Epithelial cell of prostate (primary cell): ENCODE results near the gene MPRIP.

ENCODE experiments used
- DNase-seq: peaks from one replicate; pipeline ENCODE4 v3.0.0-alpha.2; 2011; ENCODE audit warnings: low read depth, low spot score
- H3K27ac ChIP-seq: fragments of 450-650 bp; 2 replicates; pipeline ENCODE4 v1.5.1; 2017; ENCODE audit warnings: mild to moderate bottlenecking

MPRIP gene

DNA sequence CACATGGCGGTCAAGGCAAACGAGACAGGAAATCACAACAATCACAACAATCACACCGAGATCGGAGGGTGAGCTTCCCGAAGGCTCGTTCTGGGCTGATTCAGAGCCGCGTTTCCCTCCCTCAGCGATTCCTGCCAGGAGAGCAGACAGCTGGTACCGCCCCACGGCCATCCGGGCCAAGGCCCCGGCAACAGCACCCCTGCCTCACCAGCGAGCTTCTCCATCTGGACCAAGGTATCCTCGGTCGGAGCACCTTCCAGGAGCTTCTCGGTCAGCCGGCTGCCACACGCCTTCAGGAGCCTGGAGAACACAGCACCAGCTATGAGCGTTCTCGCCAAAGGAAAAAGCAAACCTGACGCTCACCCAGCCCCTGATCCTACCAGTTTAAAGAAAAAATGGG, 179.1 kb downstream of the MPRIP start:
- no peak overlapping the region for H3K27ac ChIP-seq
- no peak for DNase-seq

DNA sequence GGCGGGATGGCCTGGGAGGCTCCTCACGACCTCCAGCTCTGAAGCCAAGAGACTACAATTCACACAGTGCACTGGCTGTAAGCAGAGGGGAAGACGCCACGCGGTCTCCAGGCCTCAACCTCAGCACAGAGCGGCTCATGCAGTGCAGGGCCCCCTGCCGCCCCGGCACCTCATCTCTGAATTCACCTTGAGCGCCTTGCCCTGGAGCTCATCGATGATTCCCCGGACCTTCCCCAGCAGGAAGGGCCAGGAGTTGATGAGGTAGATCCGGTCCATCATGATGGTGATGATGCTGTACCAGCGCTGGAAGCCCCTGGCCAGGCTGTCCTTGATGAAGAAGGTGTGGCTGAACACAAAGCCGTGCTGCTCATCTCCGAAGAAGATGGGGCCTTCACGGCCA, 181.5 kb downstream of the MPRIP start:
- DNase-seq = no peak
- no peak overlapping the region for H3K27ac ChIP-seq

DNA sequence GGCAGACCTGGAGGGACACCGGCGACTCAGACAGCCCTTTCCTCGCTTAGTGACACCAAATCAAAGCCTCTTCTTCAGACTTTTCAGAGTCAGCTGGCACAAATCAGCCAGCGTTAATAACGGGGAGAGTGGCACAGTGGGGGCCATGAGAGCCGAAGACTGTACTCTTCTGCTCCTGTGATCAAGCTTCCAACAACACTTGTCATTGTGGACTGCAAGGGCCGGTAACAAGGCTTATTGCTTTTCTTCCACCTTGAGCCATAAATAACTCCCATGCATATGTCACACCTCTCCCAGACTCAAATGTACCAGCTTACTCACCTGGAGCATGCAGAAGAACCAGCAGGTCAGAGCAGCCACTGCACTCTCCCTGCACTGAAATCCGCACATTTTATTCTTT, 181.9 kb downstream of the MPRIP start:
- DNase-seq = no peak
- H3K27ac ChIP-seq = no peak overlapping the region

GRCh38 chr17:17225901-17226300, 183.6 kb downstream of the MPRIP start:
- H3K27ac ChIP-seq = no peak overlapping the region
- no peak for DNase-seq

- no peak for DNase-seq
- no peak overlapping the region for H3K27ac ChIP-seq
Measured at GRCh38 chr17:17226451-17227265, 184.4 kb downstream of the MPRIP start.

GRCh38 chr17:17227608-17228520, 185.6 kb downstream of the MPRIP start:
- no peak overlapping the region for H3K27ac ChIP-seq

DNA sequence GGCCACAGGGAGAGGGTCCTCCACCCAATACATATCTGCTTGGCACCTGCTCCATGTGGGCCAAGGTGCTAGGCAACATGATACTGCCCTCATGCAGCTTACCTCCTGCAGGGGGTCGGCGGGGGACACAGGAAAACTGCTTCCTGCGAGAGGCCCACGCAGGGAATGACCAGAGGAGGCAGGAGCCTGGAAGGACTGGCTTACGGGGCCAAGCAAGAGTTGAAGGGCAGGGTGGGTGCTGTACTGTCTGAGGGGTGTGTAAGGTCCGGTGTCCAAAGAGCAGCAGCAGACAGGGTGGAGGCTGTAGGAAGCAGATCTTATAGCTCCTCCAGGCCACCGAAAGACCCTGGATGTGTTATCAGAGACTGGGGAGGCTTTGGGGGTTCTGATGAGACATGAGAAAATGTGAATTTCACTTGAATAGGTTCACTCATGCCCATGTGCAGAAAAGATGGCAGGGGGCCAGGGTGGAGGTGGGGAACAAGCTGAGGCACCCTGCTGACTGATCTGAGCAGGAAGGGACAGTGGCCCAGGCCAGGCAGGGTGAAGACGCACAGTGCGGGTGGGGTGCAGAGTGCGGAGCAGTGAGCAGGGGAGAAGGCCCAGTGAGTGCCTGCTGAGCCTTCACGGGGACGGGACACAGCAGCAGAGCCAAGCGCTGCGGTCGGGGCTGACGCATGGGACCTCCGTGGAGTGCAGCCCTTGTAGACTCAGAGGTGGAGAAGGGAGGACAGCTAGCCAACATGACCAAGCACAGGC, 186.4 kb downstream of the MPRIP start:
- DNase-seq = no peak
- no peak overlapping the region for H3K27ac ChIP-seq

More at GRCh38 chr17:17227608-17228520, 185.6 kb downstream of the MPRIP start:
- DNase-seq = no peak

DNA sequence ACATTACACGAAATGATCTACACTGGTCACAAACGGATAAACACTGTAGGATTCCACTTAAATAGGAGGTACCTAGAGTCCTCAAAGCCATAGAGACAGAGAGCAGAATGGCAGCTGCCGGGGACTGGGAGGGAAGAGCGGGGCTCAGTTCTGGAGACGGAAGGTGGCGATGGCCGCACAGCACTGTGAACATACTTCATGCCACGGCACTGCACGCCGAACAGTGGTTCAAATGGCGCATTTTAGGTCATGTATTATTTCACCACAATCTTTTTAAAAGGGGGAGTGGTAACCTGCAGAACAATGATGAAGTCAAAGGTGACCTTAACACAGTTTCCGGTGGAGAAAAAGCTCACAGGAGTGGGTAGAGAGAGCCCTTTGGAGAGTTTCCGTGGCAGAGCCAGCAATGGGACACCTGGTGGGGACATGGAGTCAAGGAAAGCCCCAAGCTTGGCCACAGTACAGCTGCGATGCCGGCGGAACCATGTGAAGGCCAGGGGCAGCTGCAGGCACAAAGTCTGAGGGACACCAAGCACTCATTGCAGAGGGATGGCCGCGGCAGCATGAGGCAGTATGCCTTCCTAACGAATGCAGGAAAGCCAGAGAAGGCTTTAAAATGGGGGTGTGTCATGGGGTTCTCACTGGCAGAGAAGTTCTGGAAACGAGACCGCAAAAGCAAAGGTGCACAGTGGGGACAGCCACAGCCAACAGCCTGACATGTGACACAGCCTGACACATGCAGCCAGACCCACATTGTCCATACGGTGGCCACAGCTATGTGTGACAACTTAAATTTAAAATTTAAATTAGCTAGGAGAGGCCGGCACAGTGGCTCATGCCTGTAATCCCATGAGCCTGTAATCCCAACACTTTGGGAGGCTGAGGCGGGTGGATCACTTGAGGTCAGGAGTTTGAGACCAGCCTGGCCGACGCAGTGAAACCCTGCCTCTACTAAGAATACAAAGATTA, 187.4 kb downstream of the MPRIP start:
- no peak for DNase-seq

GRCh38 chr17:17231621-17232302, 189.5 kb downstream of the MPRIP start:
- no peak for DNase-seq
- H3K27ac ChIP-seq = no peak overlapping the region

More for the DNA sequence above, 187.4 kb downstream of the MPRIP start:
- no peak overlapping the region for H3K27ac ChIP-seq

GRCh38 chr17:17232303-17232621, 190.0 kb downstream of the MPRIP start:
- DNase-seq = no peak
- H3K27ac ChIP-seq = no peak overlapping the region

GRCh38 chr17:17235212-17236174, 193.2 kb downstream of the MPRIP start:
- no peak for DNase-seq
- H3K27ac ChIP-seq = no peak overlapping the region

DNA sequence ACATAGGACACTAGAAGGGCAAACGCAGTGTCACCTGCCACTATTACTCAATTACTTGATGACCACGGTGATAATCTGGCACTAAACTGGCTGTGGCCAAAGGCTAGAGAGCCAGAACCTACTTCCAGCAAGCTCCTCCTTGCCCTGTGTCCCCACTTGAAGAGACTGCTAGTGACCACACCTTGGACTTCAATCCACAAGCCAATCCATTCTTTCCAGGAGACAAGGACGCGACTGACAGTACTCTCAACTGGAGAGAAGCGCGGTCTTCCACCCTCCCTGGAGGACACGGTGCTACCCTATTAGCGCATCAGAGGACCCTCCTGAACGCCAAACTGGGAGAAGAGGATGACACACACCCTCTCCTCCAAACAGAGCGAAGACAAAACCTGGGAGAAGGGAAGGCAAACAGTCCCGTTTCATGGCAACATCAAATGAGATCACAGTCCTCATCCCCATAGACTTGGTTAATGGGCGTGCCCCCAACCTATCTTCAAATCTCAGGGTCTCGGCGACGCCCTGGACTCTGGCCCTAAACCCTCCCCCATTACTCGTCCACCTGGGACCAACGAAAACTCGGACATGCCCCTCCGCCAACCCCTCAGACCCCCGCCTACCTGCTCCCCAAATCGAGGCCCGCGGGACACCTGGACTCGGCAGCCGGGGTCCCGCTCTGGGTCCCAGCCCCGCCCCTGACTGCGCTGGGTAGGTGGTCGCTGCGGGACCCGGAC, 194.2 kb downstream of the MPRIP start:
- no peak for DNase-seq
- H3K27ac ChIP-seq = peak overlapping the region; percentile 69

- DNase-seq = peak; percentile 27
- H3K27ac ChIP-seq = peak within 1 kb of the TSS; percentile 69
Measured at GRCh38 chr17:17237026-17237799, 195.0 kb downstream of the MPRIP start, which contains the start of gene FLCN. FLCN (minus strand) TSS chr17:17237168; CDS start chr17:17228137, 9,031 bp downstream.

- DNase-seq = no peak
- no peak overlapping the region for H3K27ac ChIP-seq
Measured at GRCh38 chr17:17239832-17240231, 197.6 kb downstream of the MPRIP start.

DNA sequence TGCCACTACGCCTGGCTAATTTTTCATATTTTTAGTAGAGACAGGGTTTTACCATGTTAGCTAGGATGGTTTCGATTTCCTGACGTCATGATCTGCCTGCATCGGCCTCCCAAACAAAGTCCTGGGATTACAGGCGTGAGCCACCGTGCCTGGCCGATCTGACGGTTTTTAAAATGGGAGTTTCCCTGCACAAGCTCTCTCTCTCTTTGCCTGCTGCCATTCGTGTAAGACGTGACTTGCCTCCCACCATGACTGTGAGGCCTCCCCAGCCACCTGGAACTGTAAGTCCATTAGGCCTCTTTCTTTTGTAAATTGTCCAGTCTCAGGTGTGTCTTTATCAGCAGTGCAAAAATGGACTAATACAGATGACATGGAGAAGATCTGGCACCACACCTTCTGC, 199.4 kb downstream of the MPRIP start:
- DNase-seq = no peak
- no peak overlapping the region for H3K27ac ChIP-seq

GRCh38 chr17:17242246-17242645, 200.0 kb downstream of the MPRIP start:
- no peak for DNase-seq

More at GRCh38 chr17:17242246-17242645, 200.0 kb downstream of the MPRIP start:
- no peak overlapping the region for H3K27ac ChIP-seq
